Naive B cell (primary cell): ENCODE data around the gene DNAJC19. TPM values are rescaled to one million over a fixed set of nuclear protein-coding genes. Genes with fewer than 3 reads are reported as not detected.
A peak's percentile ranks its signal among the peaks of the same experiment; 100 is the strongest.
"Not testable (repeated sequence)": the region's sequence is repeated elsewhere in the genome, so short reads cannot be mapped to it uniquely, and the experiment has no call there.

Source experiments
- ATAC-seq, 2 donors: fragments of 150-1000 bp; cut with Tn5 transposase; 2 replicates each; pipeline ENCODE4 v1.10.0; 2021; ENCODE audit warnings: low read depth in 2 of 2, mild to moderate bottlenecking in 2 of 2, moderate library complexity in 2 of 2
- DNase-seq: peaks from one replicate; pipeline ENCODE4 v3.0.0; 2022
- H3K27ac Mint-ChIP-seq, 6 donors: one replicate each; pipeline ENCODE4 v1.8.0; 2020 to 2022; ENCODE audit warnings: mild to moderate bottlenecking in 6 of 6, mixed read lengths in 6 of 6, moderate library complexity in 5 of 6, inconsistent platforms in 2 of 6
- H3K27me3 Mint-ChIP-seq, 3 donors: one replicate each; pipeline ENCODE4 v1.8.0; 2021 to 2022; ENCODE audit warnings: mixed read lengths in 3 of 3, mild to moderate bottlenecking in 1 of 3
- H3K36me3 Mint-ChIP-seq, 2 donors: one replicate each; pipeline ENCODE4 v1.8.0; 2020 to 2022; ENCODE audit warnings: mixed read lengths in 2 of 2, inconsistent platforms in 1 of 2, mild to moderate bottlenecking in 1 of 2
- H3K4me1 Mint-ChIP-seq, 3 donors: one replicate each; pipeline ENCODE4 v1.8.0; 2020 to 2022; ENCODE audit warnings: mixed read lengths in 3 of 3, inconsistent platforms in 1 of 3, mild to moderate bottlenecking in 1 of 3, moderate library complexity in 1 of 3
- H3K4me3 Mint-ChIP-seq, 8 donors: one replicate each; pipeline ENCODE4 v1.8.0; 2020 to 2022; ENCODE audit warnings: mild to moderate bottlenecking in 8 of 8, mixed read lengths in 8 of 8, moderate library complexity in 8 of 8, inconsistent platforms in 2 of 8
- H3K9me3 Mint-ChIP-seq, 7 donors: one replicate each; pipeline ENCODE4 v1.8.0; 2020 to 2022; ENCODE audit warnings: mixed read lengths in 7 of 7, mild to moderate bottlenecking in 5 of 7, inconsistent platforms in 2 of 7, moderate library complexity in 1 of 7
- polyA plus RNA-seq, 6 donors: library from polyadenylated mRNA; unstranded; fragments of 300-500 nt; fragmentation: Illumina TruSeq; gene quantifications; one replicate each; pipeline ENCODE4 v1.2.3, GENCODE V29; 2021; ENCODE audit warnings: low read depth in 6 of 6

The DNAJC19 gene
- polyA plus RNA-seq, 6 donors from 2014 or later: 73.1 to 104 (median 85.3) TPM

GRCh38 chr3:180986366-180986765 is 3.2 kb downstream of the DNAJC19 start:
- H3K9me3 Mint-ChIP-seq, H3K4me3 Mint-ChIP-seq, H3K27ac Mint-ChIP-seq, ATAC-seq, H3K27me3 Mint-ChIP-seq, H3K36me3 Mint-ChIP-seq, DNase-seq: not testable (repeated sequence)
- peaks cover 13 to 22% (median 20%) of the 10 kb centered on the region in 3 donors for H3K4me1 Mint-ChIP-seq

GRCh38 chr3:180983136-180983535 is 6.4 kb downstream of the DNAJC19 start:
- H3K27ac Mint-ChIP-seq: peak overlapping the region in 1 of 6 donors; percentile 24
- H3K4me1 Mint-ChIP-seq: peaks cover 3 to 4% (median 4%) of the 10 kb centered on the region in 3 donors
- H3K4me3 Mint-ChIP-seq: no peak overlapping the region
- H3K27me3 Mint-ChIP-seq: no peaks in the 10 kb centered on the region
- no peaks in the 10 kb centered on the region for H3K36me3 Mint-ChIP-seq
- H3K9me3 Mint-ChIP-seq: no peaks in the 10 kb centered on the region
- no peak for ATAC-seq
- DNase-seq: no peak

GRCh38 chr3:180981912-180982311 is 7.6 kb downstream of the DNAJC19 start:
- DNase-seq: no peak
- no peak for ATAC-seq
- Mint-ChIP-seq H3K36me3 (no peaks in the 10 kb centered on the region), H3K9me3 (no peaks in the 10 kb centered on the region), H3K27me3 (no peaks in the 10 kb centered on the region), H3K4me1 (no peaks in the 10 kb centered on the region), H3K27ac (peak overlapping the region in 2 of 6 donors; percentile 39 to 60), H3K4me3 (no peak overlapping the region)

GRCh38 chr3:180980611-180981010 is 8.9 kb downstream of the DNAJC19 start:
- H3K4me1 Mint-ChIP-seq: no peaks in the 10 kb centered on the region
- ATAC-seq: no peak
- no peaks in the 10 kb centered on the region for H3K27me3 Mint-ChIP-seq
- DNase-seq: no peak
- no peak overlapping the region for H3K27ac Mint-ChIP-seq
- H3K4me3 Mint-ChIP-seq: no peak overlapping the region
- peaks cover 0 to 5% of the 10 kb centered on the region in 2 donors for H3K36me3 Mint-ChIP-seq
- H3K9me3 Mint-ChIP-seq: no peaks in the 10 kb centered on the region

- Mint-ChIP-seq H3K4me3 (no peak overlapping the region), H3K27me3 (no peaks in the 10 kb centered on the region), H3K9me3 (no peaks in the 10 kb centered on the region), H3K4me1 (no peaks in the 10 kb centered on the region), H3K27ac (peak overlapping the region in 2 of 6 donors; percentile 20 to 56), H3K36me3 (peaks cover 0 to 5% of the 10 kb centered on the region in 2 donors)
- DNase-seq (no peak), ATAC-seq (no peak)
These were observed 9.6 kb downstream of the DNAJC19 start for GRCh38 chr3:180979961-180980360.

GRCh38 chr3:180977498-180977897 is 12.0 kb downstream of the DNAJC19 start:
- H3K27me3 Mint-ChIP-seq: no peaks in the 10 kb centered on the region
- H3K4me3 Mint-ChIP-seq: no peak overlapping the region
- DNase-seq (no peak), ATAC-seq (no peak)
- H3K27ac Mint-ChIP-seq: peak overlapping the region in 1 of 6 donors; percentile 29
- peaks cover 0 to 8% (median 4%) of the 10 kb centered on the region in 3 donors for H3K4me1 Mint-ChIP-seq
- H3K36me3 Mint-ChIP-seq: peaks cover 0 to 5% of the 10 kb centered on the region in 2 donors
- no peaks in the 10 kb centered on the region for H3K9me3 Mint-ChIP-seq

GRCh38 chr3:180974286-180974685 is 15.2 kb downstream of the DNAJC19 start:
- Mint-ChIP-seq H3K27ac (peak overlapping the region in 4 of 6 donors; percentile 28 to 78 (median 67)), H3K4me1 (peaks cover 0 to 13% (median 4%) of the 10 kb centered on the region in 3 donors), H3K27me3 (no peaks in the 10 kb centered on the region), H3K4me3 (no peak overlapping the region), H3K9me3 (no peaks in the 10 kb centered on the region), H3K36me3 (peaks cover 5 to 6% of the 10 kb centered on the region in 2 donors)
- DNase-seq (no peak), ATAC-seq (no peak)

- DNase-seq (no peak), ATAC-seq (no peak)
- Mint-ChIP-seq H3K36me3 (peaks cover 6 to 9% of the 10 kb centered on the region in 2 donors), H3K4me1 (peaks cover 0 to 13% (median 4%) of the 10 kb centered on the region in 3 donors), H3K27ac (peak overlapping the region in 1 of 6 donors; percentile 12), H3K27me3 (no peaks in the 10 kb centered on the region), H3K4me3 (no peak overlapping the region), H3K9me3 (no peaks in the 10 kb centered on the region)
These were observed 16.0 kb downstream of the DNAJC19 start for GRCh38 chr3:180973543-180973942.

GRCh38 chr3:180970931-180971330 is 18.6 kb downstream of the DNAJC19 start:
- ATAC-seq (no peak), DNase-seq (no peak)
- Mint-ChIP-seq H3K4me1 (peaks cover 0 to 13% (median 4%) of the 10 kb centered on the region in 3 donors), H3K4me3 (no peak overlapping the region), H3K27me3 (no peaks in the 10 kb centered on the region), H3K36me3 (peaks cover 12 to 19% of the 10 kb centered on the region in 2 donors), H3K9me3 (no peaks in the 10 kb centered on the region), H3K27ac (no peak overlapping the region)

GRCh38 chr3:180962530-180962929 is 27.0 kb downstream of the DNAJC19 start:
- Mint-ChIP-seq H3K4me3 (no peak overlapping the region), H3K27me3 (no peaks in the 10 kb centered on the region), H3K4me1 (peaks cover 0 to 9% (median 0%) of the 10 kb centered on the region in 3 donors), H3K27ac (peak overlapping the region in 1 of 6 donors; percentile 28), H3K36me3 (peaks cover 24 to 45% of the 10 kb centered on the region in 2 donors), H3K9me3 (peaks cover 0 to 2% (median 0%) of the 10 kb centered on the region in 7 donors)
- ATAC-seq: no peak
- no peak for DNase-seq

GRCh38 chr3:180961552-180961951 is 28.0 kb downstream of the DNAJC19 start:
- H3K36me3 Mint-ChIP-seq: peaks cover 29 to 47% of the 10 kb centered on the region in 2 donors

GRCh38 chr3:180961087-180961486 is 28.4 kb downstream of the DNAJC19 start:
- peak overlapping the region in 1 of 6 donors; percentile 73 for H3K27ac Mint-ChIP-seq

More at GRCh38 chr3:180961552-180961951, 28.0 kb downstream of the DNAJC19 start:
- H3K4me3 Mint-ChIP-seq: no peak overlapping the region
- peaks cover 0 to 9% (median 0%) of the 10 kb centered on the region in 3 donors for H3K4me1 Mint-ChIP-seq
- no peaks in the 10 kb centered on the region for H3K27me3 Mint-ChIP-seq
- peaks cover 0 to 3% (median 0%) of the 10 kb centered on the region in 7 donors for H3K9me3 Mint-ChIP-seq
- no peak overlapping the region for H3K27ac Mint-ChIP-seq
- no peak for DNase-seq
- no peak for ATAC-seq

GRCh38 chr3:180959691-180960090 is 29.8 kb downstream of the DNAJC19 start:
- Mint-ChIP-seq H3K4me1 (peaks cover 0 to 9% (median 0%) of the 10 kb centered on the region in 3 donors), H3K27ac (peak overlapping the region in 2 of 6 donors; percentile 55 to 84), H3K4me3 (no peak overlapping the region), H3K9me3 (peaks cover 0 to 3% (median 0%) of the 10 kb centered on the region in 7 donors), H3K36me3 (peaks cover 39 to 47% of the 10 kb centered on the region in 2 donors), H3K27me3 (no peaks in the 10 kb centered on the region)
- DNase-seq (no peak), ATAC-seq (no peak)

More at GRCh38 chr3:180961087-180961486, 28.4 kb downstream of the DNAJC19 start:
- no peak overlapping the region for H3K4me3 Mint-ChIP-seq
- no peaks in the 10 kb centered on the region for H3K27me3 Mint-ChIP-seq
- no peak for DNase-seq
- H3K36me3 Mint-ChIP-seq: peaks cover 33 to 47% of the 10 kb centered on the region in 2 donors
- H3K9me3 Mint-ChIP-seq: peaks cover 0 to 3% (median 0%) of the 10 kb centered on the region in 7 donors
- peaks cover 0 to 9% (median 0%) of the 10 kb centered on the region in 3 donors for H3K4me1 Mint-ChIP-seq
- ATAC-seq: peak in 1 of 2 donors; percentile 37

GRCh38 chr3:180947761-180948390 is 41.7 kb downstream of the DNAJC19 start:
- no peaks in the 10 kb centered on the region for H3K27me3 Mint-ChIP-seq
- no peak overlapping the region for H3K4me3 Mint-ChIP-seq
- DNase-seq (peak; percentile 14), ATAC-seq (peak; percentile 73 to 74)
- peaks cover 34 to 36% of the 10 kb centered on the region in 2 donors for H3K36me3 Mint-ChIP-seq
- H3K4me1 Mint-ChIP-seq: peaks cover 9 to 21% (median 15%) of the 10 kb centered on the region in 3 donors
- H3K9me3 Mint-ChIP-seq: no peaks in the 10 kb centered on the region
- H3K27ac Mint-ChIP-seq: peak overlapping the region in 5 of 6 donors; percentile 19 to 52 (median 40)
